K562 (cell line): ENCODE results near the gene AIG1. TPM values are rescaled to one million over a fixed set of nuclear protein-coding genes. Genes with fewer than 3 reads are reported as not detected.

Experiments
- CAMTA2 ChIP-seq: fragments of 250-450 bp; sonication (Bioruptor Pico); conservative IDR thresholded peaks from 2 replicates; pipeline ENCODE4 v1.5.1; 2022
- CBFB ChIP-seq: sonication (generic); formaldehyde crosslinking; IDR thresholded peaks from 2 replicates; pipeline ENCODE4 v1.4.0; 2020; ENCODE audit warnings: mild to moderate bottlenecking, missing genetic modification reagents
- CHD7 ChIP-seq: fragments of 200-600 bp; sonication (generic); IDR thresholded peaks from one replicate; pipeline ENCODE4 v1.6.1; 2012; ENCODE audit warnings: mild to moderate bottlenecking, low read depth, low read length, inconsistent platforms
- GTF2F1 ChIP-seq: IDR thresholded peaks from 2 replicates; pipeline ENCODE4 v1.6.1; 2011; ENCODE audit warnings: low read depth, low read length, improper control_type of control experiment
- LCOR ChIP-seq: sonication (generic); formaldehyde crosslinking; IDR thresholded peaks from 2 replicates; pipeline ENCODE4 v1.8.0; 2022; ENCODE audit warnings: mild to moderate bottlenecking, missing genetic modification reagents
- RREB1 ChIP-seq: fragments of 250-450 bp; sonication (Bioruptor Pico); IDR thresholded peaks from 2 replicates; pipeline ENCODE4 v1.4.0; 2020
- U2AF2 ChIP-seq: fragments of 200-400 bp; formaldehyde crosslinking; optimal IDR thresholded peaks from 2 replicates; pipeline ENCODE3; 2017; ENCODE audit warnings: low read depth, mild to moderate bottlenecking, low read length
- ZBTB2 ChIP-seq: fragments of 450-650 bp; IDR thresholded peaks from 2 replicates; pipeline ENCODE4 v1.6.1; 2016; ENCODE audit warnings: antibody characterized with exemption
- ZFP36 ChIP-seq: fragments of 150-350 bp; IDR thresholded peaks from 2 replicates; pipeline ENCODE4 v1.6.1; 2018; ENCODE audit warnings: low read length, low read depth; ENCODE audit not compliant: partially characterized antibody
- ZNF143 ChIP-seq: sonication (generic); formaldehyde crosslinking; IDR thresholded peaks from 2 replicates; pipeline ENCODE4 v1.9.0; 2022; ENCODE audit warnings: mild to moderate bottlenecking, missing genetic modification reagents
- ZNF431 ChIP-seq: sonication (generic); formaldehyde crosslinking; IDR thresholded peaks from 2 replicates; pipeline ENCODE4 v1.8.0; 2022; ENCODE audit warnings: mild to moderate bottlenecking, missing genetic modification reagents
- polyA plus RNA-seq, 8 experiments: library from polyadenylated mRNA; depleted of rRNA in 4 of 8; stranded (reverse) in 5 of 8; unstranded in 3 of 8; fragments of >200 nt; fragmentation: Nextera tagmentation in 2 of 8; fragmentation: Illumina TruSeq in 1 of 8; extraction: Ambion mirVana in 2 of 8; extraction: Trizol in 1 of 8; gene quantifications; 2 replicates each; pipeline versions ENCODE4 v1.2.1 to v1.2.3, GENCODE V29; 2011 to 2014; ENCODE audit warnings: inconsistent platforms in 1 of 8, missing spikeins in 1 of 8
- total RNA-seq, 7 experiments: library from RNA; depleted of rRNA in 6 of 7; stranded (reverse); fragments of >200 nt in 6 of 7; fragmentation: Illumina TruSeq in 2 of 7; extraction: Trizol in 2 of 7; gene quantifications; 2 replicates each; pipeline versions ENCODE4 v1.2.1 to v1.2.3, GENCODE V29; 2011 to 2021; ENCODE audit warnings: low replicate concordance in 1 of 7

The AIG1 gene
- total and polyA plus RNA-seq, 9 of the 15 experiments (the other 6 are each of a cell fraction or from before 2014, with no cell fraction given): 74.8 to 333 (median 127) TPM

GRCh38 chr6:143227675-143228074 lies 167.0 kb downstream of the AIG1 start (continued):
- no peak for TF ChIP-seq RREB1 (CRISPR knock-in tag)
- no peak for TF ChIP-seq LCOR (CRISPR knock-in tag)
- TF ChIP-seq CHD7: no peak
- no peak for TF ChIP-seq CAMTA2 (CRISPR knock-in tag)
- no peak for TF ChIP-seq ZNF143 (CRISPR knock-in tag)
- TF ChIP-seq ZNF431 (CRISPR knock-in tag): no peak
- TF ChIP-seq CBFB (CRISPR knock-in tag): no peak
- no peak for TF ChIP-seq U2AF2
- no peak for TF ChIP-seq ZBTB2
- no peak for TF ChIP-seq ZFP36
- TF ChIP-seq GTF2F1: no peak
